Measurements from ENCODE around the gene HCFC1.

The HCFC1 gene

DNA sequence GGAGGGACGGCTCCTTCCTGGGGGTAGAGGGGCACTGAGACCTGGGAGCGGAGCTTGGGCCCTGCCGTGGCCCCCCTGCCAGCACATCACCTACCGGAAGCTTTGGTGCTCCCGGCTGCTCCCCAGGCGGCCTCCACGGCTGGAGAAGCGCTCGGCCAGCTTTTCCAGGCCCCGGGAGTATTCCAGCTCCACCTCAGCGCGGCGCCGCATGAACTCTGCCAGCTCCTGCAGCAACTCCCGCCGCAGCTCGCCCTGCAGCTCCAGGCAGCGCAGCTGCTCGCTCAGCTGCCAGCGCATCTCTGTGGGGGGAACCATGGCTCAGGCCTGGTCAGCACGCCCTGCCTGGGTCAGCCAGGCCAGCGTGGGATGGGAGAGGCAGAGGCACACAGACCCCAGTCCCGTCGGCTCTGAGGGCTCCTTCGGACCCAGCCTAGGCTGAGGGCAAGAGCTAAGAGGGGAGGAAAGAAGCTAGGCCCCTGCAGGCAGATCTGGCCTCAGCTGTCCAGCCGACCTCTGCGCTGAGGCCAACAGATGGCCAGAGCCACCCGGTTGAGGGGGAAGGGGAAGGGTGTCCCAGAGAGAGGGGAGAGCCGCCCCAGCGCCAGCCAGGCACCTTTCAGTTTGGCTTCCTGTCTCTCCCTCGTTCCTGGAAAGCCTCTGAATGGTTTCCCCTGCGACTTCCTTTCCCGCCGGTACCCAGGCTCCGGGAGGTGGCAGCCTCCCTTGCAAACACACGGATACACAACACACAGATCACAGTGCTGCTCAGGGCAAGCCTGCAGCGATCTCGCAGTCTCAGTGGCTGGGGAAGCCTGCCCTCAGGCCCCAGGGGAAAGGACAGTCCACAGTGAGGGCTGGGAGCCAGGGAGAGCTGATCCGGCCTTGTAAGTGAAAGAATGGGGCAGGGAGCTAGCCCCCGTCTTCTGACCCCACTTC lies 49.8 kb downstream of the HCFC1 start:
- no peak for DNase-seq

DNA sequence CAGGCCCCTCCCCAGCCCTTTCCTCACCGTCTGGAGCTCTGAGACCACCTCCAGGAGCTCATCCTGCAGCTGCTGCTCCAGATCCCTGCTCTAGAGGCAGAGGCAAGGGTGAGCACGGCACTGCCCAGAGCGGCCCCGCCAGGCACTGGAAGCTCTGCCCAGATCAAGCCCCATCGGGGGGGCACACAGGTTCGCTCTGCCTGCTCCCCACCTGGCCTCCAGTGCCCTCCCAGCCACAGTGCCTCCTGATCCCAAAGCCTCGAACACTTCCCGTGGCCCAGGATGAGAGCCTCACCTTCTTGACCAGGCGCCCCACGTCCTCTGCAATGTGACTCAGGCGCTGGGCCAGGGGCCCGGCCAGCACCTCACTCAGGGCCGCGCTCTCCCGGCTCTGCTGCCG lies 50.5 kb downstream of the HCFC1 start:
- DNase-seq: no peak

- no peak for DNase-seq
Observed at GRCh38 chrX:153920546-153920945, 51.1 kb downstream of the HCFC1 start.

GRCh38 chrX:153919281-153919680 lies 52.3 kb downstream of the HCFC1 start:
- no peak for DNase-seq

DNA sequence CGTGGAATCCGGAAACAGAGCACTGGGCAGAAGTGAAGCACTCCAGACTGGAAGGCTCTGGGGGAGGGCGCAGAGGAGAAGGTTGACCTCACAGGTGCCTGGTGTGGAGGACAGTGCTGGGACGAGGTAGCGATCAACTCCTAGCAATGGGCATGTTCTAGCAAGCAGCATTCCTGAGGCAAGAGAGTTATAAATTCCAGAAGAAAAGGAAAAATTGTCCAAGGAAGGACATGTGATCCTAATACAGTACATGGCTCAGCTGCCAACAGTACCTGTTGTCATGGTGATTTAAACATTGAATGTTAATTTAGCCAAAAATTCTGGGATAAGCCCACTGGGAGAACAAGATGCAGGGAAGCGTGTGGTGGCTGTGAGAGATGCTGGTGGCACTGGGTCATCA lies 53.7 kb downstream of the HCFC1 start:
- no peak for DNase-seq

DNA sequence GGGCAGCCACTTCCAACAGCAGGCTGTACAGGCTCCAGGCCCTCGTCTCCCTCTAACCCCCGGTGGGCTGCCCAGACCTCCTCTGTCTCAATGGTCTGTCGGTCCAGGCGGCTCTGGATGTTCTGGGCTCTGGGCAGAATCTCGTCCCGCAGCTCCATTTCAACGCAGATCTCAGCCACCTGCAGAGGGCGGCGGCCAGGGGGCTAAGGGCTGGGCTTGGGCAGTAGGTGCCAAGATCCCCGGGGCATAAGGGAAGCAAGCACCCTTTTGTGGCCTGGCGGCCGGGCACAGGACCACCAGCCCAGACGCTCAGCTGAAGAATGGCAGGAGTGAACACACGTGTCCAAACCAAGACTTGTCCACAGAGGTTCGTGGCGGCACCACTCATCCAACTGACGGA lies 57.9 kb downstream of the HCFC1 start:
- no peak for DNase-seq

DNA sequence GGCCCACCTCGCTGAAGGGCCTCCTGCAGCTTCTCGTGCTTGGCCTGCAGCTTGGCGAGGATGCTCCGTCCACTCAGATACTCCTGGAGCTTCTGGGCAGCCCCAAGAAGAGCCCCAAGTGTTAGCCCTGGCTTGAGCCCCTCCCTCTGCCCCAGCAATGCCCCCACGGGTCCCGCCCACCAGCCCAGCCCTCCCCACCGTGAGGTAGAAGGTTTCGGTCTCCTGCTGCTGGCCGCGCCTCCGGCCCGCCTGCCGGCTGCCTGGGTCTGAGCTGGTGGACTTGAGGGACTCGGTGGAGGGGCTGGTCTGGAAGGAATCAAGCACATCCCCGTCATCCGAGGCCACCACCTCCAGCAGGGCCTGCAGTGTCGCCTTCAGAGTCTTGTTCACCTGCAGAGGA lies 58.4 kb downstream of the HCFC1 start:
- no peak for DNase-seq

DNA sequence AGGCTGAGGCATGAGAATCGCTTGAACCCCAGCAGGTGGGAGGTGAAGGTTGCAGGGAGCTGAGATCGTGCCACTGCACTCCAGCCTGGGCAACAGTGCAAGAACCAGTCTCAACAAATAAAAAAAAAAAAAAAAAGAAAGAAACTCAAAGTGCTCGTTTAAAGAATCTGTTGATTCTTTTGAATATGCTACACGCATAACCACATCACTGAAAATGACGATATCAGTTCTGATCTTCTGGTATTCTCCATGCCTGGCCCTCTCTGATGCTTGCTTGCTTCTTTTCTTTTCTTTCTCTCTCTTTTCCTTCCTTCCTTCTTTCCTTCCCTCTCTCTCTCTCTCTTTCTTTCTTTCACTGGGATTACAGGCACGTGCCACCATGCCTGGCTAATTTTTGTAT lies 59.8 kb downstream of the HCFC1 start:
- no peak for DNase-seq

GRCh38 chrX:153910446-153910845 lies 61.2 kb downstream of the HCFC1 start:
- DNase-seq: no peak

GRCh38 chrX:153909980-153910360 lies 61.6 kb downstream of the HCFC1 start:
- DNase-seq: no peak

DNA sequence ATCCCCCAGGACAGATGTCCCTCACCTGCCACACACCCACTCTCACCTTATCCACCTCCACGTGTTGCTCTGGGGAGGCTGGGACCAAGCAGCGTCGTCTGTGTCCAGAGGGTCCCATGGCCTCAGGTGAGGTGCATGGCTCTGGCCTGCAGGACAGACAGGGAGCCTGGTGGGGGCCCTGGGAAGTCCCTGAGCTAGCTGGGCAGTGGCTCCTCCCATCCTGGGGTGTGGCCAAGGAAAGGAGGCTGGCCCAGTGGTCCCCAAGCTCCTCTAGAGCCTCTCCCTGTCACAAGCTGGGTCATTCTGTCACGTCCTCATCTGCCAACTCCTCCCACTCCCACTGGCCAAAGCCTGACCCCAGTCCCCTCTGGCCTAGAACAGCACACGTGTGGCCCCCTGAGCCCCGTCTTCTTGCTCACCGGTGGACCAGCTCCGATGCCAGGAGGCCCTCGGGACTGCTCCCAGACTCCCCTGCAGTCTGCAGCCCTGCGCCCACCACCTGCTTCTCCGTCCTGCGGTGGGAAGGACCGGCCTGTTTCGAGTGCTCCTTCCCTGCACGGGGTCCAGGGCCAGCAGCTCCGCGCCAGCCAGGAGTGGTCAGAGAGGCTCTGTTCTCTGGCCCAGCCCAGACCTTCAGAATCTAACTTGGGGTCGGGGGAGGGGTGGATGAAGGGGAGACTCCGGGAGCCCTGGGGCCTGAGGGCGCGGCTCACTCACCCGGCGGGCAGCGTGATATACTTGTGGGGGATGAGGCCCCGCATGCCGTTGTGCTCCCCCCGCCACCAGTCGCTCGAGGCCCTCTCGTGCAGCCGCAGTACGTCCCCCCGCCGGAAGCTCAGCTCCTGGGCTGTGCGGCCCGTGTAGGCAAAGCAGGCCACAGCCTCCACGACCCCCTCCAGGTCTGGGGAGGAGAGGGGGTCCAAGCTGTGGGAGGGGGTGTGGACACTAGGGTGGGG lies 62.3 kb downstream of the HCFC1 start:
- no peak for DNase-seq

DNA sequence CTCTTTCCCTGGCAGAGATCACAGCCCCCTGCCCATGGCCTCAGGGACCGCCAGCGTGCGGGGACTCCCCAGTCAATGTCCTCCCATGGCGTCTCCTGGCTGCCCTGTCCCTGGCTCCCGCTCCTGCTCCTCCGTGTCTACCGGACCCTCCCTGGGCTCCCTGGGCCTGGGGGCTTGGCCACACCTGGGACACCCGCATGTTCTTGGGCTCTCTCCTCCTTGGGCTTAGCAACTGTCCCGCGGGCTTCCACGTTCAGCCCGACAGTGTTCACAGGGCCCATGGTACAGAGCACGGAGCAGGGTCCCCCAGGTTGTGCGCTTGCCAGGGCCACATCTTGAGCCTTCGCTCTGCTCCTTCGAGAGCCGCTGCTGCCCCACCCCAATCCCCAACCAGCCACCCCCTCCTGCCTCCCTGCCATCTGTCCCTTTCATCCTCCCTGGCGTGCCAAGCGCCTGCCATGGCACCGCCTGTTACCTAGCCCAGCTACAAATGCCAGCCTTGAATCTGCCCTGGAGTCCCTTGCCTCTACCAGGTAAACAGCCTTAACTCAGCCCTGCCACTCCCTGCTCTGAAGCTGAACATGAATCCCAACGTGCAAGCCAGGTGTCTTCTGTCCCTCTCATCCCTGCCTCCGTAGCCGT lies 63.3 kb downstream of the HCFC1 start:
- no peak for DNase-seq

DNA sequence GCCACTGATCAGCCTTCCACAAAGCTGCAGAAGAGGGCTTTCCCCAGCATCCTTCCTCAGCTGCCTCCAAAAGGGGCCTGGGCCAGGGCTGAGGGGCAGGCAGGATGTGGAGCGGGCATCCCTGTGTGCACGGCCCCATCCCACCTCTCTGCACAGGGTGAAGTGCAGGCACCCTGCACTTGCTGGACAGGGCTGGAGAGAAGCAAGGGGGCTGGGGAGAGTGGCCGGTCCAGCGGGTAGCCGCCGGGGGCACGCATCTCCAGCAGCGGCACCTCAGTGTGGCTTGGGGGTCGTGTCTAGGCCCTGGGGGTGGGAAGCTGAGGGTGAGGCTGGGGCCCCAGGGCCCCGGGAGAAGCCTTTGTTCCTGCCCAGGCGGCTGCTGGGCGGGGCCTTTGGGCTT lies 64.2 kb downstream of the HCFC1 start:
- no peak for DNase-seq

DNA sequence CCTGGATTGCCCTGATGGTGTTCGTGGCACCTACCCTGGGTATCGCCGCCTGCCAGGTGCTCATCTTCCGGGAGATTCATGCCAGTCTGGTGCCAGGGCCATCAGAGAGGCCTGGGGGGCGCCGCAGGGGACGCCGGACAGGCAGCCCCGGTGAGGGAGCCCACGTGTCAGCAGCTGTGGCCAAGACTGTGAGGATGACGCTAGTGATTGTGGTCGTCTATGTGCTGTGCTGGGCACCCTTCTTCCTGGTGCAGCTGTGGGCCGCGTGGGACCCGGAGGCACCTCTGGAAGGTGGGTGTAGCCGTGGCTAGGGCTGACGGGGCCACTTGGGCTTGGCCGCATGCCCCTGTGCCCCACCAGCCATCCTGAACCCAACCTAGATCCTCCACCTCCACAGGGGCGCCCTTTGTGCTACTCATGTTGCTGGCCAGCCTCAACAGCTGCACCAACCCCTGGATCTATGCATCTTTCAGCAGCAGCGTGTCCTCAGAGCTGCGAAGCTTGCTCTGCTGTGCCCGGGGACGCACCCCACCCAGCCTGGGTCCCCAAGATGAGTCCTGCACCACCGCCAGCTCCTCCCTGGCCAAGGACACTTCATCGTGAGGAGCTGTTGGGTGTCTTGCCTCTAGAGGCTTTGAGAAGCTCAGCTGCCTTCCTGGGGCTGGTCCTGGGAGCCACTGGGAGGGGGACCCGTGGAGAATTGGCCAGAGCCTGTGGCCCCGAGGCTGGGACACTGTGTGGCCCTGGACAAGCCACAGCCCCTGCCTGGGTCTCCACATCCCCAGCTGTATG lies 65.3 kb downstream of the HCFC1 start:
- DNase-seq: no peak

GRCh38 chrX:153905481-153906095 lies 66.0 kb downstream of the HCFC1 start:
- no peak for DNase-seq

GRCh38 chrX:153903991-153904957 lies 67.3 kb downstream of the HCFC1 start, which contains the start of gene AVPR2:
Gene AVPR2 (plus strand): TSS chrX:153904673. CDS start chrX:153905146, 473 bp downstream.
- no peak for DNase-seq

DNA sequence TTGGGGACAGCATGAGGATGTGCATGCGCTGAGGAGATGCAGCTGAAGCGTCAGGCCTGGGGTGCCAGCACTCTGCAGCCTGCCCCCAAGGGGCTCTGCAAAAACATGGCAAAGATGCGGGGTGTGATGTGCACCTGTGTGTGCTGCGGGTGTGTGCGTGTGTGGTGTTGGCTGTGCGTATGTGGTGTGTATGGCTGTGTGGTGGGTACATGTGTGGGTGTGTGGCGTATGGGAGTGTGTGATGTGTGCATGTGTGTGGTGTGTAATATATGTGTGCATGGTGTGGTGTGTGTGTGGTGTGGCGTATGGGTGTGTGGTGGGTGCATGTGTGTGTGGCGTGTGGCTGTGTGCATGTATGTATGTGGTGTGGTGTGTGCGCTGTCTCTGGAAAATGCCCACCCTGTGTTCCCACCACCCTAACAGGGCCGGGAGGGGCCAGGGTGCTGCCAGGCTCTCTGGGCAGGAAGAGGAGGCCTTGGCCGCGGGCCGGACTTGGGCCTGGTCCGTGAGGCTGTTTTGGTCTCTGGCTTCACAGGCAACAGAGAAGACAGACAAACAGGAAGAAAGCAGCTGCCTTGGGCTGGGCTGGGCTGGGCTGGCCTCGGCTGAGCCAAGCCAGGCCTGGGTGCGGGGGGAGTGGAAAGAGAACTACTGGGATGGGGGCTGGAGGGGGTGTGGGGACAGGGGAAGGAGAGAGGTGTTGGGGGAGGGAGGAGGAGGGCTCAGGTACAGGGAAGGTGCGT lies 68.2 kb downstream of the HCFC1 start:
- no peak for DNase-seq

GRCh38 chrX:153902385-153902784 lies 69.2 kb downstream of the HCFC1 start:
- no peak for DNase-seq

- DNase-seq: no peak
Observed at GRCh38 chrX:153901753-153902140, 69.9 kb downstream of the HCFC1 start.
